ENCODE measurements around the gene CARNS1. TPM values are rescaled to one million over a fixed set of nuclear protein-coding genes. Genes with fewer than 3 reads are reported as not detected.
A peak's percentile ranks its signal among the peaks of the same experiment; 100 is the strongest.

CARNS1 gene
- total and polyA plus RNA-seq, 2 of the 13 experiments (the other 11 are each of a cell fraction or from before 2014, with no cell fraction given): not detected

DNA sequence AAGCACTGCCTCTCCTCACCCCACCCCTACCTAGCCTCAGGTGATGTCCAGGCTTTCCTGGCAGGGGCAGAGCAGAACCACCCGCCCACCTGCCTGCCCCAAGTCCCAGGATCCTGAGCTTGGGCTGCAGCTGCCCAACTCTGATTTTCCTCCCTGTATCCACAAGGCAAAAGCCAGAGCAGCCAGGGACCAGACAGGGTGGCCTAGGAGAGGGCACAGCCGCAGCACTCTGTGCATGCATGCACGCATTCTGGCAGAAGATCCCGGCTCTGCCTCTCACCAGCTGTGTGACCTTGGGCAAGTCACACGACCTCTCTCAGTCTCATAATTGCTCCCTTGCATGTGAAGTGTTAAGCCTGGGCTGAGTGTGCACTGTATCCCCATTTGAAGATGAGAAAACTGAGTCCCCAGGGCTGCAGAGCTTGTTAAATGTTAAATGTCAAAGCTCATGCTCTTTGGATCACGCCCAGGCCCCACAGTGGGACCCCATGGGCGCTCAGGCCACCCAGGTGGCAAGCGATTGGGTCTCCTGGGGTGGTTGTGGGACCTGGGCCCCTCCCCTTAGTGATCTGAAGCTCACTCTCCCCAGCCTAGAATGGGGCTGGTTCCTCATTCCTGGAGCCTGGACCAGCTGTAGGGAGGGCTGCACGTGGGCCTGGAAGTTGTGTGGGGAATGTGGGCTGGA, 2.8 kb upstream of the CARNS1 start:
- Histone ChIP-seq H3K27me3 (ENCODE audit: control insufficient read depth in 1 of 2, insufficient read depth in 2 of 2, low read length in 2 of 2) (peaks cover 10 to 58% of the 10 kb centered on the region in 2 experiments; a peak in 4 of 5 replicates), H2AFZ (ENCODE audit: low read length) (no peak overlapping the region), H4K20me1 (ENCODE audit: insufficient read depth, low read length) (no peaks in the 10 kb centered on the region), H3K79me2 (ENCODE audit: insufficient read depth, low read length) (no peaks in the 10 kb centered on the region), H3K9me3 (ENCODE audit: low read length) (no peaks in the 10 kb centered on the region), H3K4me3 (replicated peaks in 1 of 3; ENCODE audit: insufficient read depth in 1 of 3, low read depth in 2 of 3, low read length in 3 of 3) (no peak overlapping the region), H3K27ac (ENCODE audit: extremely low read length, insufficient read depth, low read length) (no peak overlapping the region), H3K4me1 (ENCODE audit: insufficient read depth, low read length) (peaks cover 61% of the 10 kb centered on the region), H3K4me2 (ENCODE audit: low read depth, low read length) (no peak overlapping the region), H3K36me3 (replicated peaks in 1 of 2; ENCODE audit: control insufficient read depth in 1 of 2, insufficient read depth in 2 of 2, low read length in 2 of 2) (no peaks in the 10 kb centered on the region), H3K9ac (ENCODE audit: insufficient read depth, low read depth, low read length) (no peak overlapping the region)
- ChIA-PET POLR2A (interaction anchor here (1.2 to 2.1 kb wide), 4 partner anchors 8 to 21 kb away, joined by 3 to 10 read pairs (median 4); partner anchors contain the start of genes PPP1CA, RAD9A and RPS6KB2), CTCF (ENCODE audit: low intra/inter-chr PET ratio, low total read pairs) (no interaction called here)
- DNase-seq (ENCODE audit: low spot score): no peak
- 21% methylated on average over 8 of the region's 9 CpGs for WGBS (ENCODE audit: low lambda C conversion rate)
- no TSS peak for BruUV-seq (replicated peaks)
- no peak for TF ChIP-seq ZNF776 (CRISPR knock-in tag; IDR thresholded peaks at IDR 0.05)
- TF ChIP-seq, protein P1, sequence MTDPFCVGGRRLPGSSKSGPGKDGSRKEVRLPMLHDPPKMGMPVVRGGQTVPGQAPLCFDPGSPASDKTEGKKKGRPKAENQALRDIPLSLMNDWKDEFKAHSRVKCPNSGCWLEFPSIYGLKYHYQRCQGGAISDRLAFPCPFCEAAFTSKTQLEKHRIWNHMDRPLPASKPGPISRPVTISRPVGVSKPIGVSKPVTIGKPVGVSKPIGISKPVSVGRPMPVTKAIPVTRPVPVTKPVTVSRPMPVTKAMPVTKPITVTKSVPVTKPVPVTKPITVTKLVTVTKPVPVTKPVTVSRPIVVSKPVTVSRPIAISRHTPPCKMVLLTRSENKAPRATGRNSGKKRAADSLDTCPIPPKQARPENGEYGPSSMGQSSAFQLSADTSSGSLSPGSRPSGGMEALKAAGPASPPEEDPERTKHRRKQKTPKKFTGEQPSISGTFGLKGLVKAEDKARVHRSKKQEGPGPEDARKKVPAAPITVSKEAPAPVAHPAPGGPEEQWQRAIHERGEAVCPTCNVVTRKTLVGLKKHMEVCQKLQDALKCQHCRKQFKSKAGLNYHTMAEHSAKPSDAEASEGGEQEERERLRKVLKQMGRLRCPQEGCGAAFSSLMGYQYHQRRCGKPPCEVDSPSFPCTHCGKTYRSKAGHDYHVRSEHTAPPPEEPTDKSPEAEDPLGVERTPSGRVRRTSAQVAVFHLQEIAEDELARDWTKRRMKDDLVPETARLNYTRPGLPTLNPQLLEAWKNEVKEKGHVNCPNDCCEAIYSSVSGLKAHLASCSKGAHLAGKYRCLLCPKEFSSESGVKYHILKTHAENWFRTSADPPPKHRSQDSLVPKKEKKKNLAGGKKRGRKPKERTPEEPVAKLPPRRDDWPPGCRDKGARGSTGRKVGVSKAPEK (CRISPR knock-in tag; IDR thresholded peaks at IDR 0.05; ENCODE audit: borderline replicate concordance): no peak
- TF ChIP-seq ARNT2 (CRISPR knock-in tag; IDR thresholded peaks at IDR 0.05; ENCODE audit: low read depth): no peak
- TF ChIP-seq ZFP37 (CRISPR knock-in tag; IDR thresholded peaks at IDR 0.05; ENCODE audit: borderline replicate concordance): no peak
- TF ChIP-seq XBP1 (CRISPR knock-in tag; IDR thresholded peaks at IDR 0.05): no peak
- no peak for TF ChIP-seq ZNF800 (CRISPR knock-in tag; IDR thresholded peaks at IDR 0.05)
- peak; percentile 45 for TF ChIP-seq ZNF629 (CRISPR knock-in tag; conservative IDR thresholded peaks at IDR 0.05)
- TF ChIP-seq ZNF768 (CRISPR knock-in tag; IDR thresholded peaks at IDR 0.05): peak; percentile 89
- no peak for TF ChIP-seq ZBTB1 (CRISPR knock-in tag; IDR thresholded peaks at IDR 0.05; ENCODE audit: borderline replicate concordance)
- no peak for TF ChIP-seq RBM39 (IDR thresholded peaks at IDR 0.05; ENCODE audit: low read depth, low read length, poor library complexity, severe bottlenecking)
- TF ChIP-seq KDM3A (CRISPR knock-in tag; IDR thresholded peaks at IDR 0.05; ENCODE audit: low read depth): no peak
- TF ChIP-seq RFX1 (IDR thresholded peaks at IDR 0.05): no peak
- TF ChIP-seq FOXJ3 (CRISPR knock-in tag; IDR thresholded peaks at IDR 0.05; ENCODE audit: borderline replicate concordance): no peak
- TF ChIP-seq, protein P2, sequence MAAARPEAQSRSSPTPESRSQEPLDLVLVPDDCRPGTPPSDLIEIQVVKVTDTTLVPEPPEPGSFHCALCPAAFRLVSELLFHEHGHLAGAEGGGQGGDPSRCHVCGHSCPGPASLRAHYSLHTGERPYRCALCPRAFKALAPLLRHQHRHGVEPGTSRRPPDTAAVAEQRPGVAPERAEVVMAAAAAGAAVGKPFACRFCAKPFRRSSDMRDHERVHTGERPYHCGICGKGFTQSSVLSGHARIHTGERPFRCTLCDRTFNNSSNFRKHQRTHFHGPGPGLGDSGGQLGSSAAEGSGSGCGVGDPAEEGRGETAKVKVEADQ (CRISPR knock-in tag; IDR thresholded peaks at IDR 0.05; ENCODE audit: borderline replicate concordance): no peak
- TF ChIP-seq ZSCAN25 (CRISPR knock-in tag; IDR thresholded peaks at IDR 0.05): 0 out of 2 replicates have a peak, but pooled peaks have one; percentile 69
- peak; percentile 51; the same call in 1 of the 2 replicates for TF ChIP-seq ZMYM3 (CRISPR knock-in tag; IDR thresholded peaks at IDR 0.05)
- intact Hi-C loops (cut with micrococcal nuclease; ENCODE audit: unreplicated experiment) (no loop called here), in situ Hi-C loops (cut with HindIII; ENCODE audit: extremely low pct_ligation_motif_present, low pct_unique_long_range_greater_than_20kb) (no loop called here)
- ATAC-seq: no peak
- FAIRE-seq: no peak
